NCI-H187 (cell line): Measurements from ENCODE around the gene ZNRF4.
"Not testable (repeated sequence)": the region's sequence is repeated elsewhere in the genome, so short reads cannot be mapped to it uniquely, and the experiment has no call there.

Experiments used
- DNase-seq, 2 experiments: peaks; one replicate each; lab custom pipeline; 2025; lab: John Stamatoyannopoulos, UW

Gene ZNRF4, protein sequence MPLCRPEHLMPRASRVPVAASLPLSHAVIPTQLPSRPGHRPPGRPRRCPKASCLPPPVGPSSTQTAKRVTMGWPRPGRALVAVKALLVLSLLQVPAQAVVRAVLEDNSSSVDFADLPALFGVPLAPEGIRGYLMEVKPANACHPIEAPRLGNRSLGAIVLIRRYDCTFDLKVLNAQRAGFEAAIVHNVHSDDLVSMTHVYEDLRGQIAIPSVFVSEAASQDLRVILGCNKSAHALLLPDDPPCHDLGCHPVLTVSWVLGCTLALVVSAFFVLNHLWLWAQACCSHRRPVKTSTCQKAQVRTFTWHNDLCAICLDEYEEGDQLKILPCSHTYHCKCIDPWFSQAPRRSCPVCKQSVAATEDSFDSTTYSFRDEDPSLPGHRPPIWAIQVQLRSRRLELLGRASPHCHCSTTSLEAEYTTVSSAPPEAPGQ

DNA sequence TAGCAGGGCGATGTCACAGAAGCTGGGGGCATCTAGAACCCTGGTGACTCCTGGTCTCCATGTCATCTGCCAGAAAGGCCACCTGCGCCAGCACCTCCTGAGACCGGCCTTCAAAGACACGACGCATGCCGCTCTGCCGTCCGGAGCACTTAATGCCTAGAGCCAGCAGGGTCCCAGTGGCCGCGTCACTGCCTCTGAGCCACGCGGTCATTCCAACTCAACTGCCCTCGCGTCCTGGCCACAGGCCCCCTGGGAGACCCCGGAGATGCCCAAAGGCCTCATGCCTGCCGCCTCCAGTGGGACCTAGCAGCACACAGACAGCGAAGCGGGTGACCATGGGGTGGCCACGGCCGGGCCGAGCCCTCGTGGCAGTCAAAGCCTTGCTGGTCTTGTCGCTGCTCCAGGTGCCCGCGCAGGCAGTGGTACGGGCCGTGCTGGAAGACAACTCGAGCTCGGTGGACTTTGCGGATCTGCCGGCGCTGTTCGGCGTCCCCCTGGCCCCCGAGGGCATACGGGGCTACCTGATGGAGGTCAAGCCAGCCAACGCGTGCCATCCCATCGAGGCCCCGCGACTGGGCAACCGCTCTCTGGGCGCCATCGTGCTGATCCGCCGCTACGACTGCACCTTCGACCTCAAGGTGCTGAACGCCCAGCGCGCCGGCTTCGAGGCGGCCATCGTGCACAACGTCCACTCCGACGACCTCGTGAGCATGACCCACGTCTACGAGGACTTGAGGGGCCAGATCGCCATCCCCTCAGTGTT is at the start of gene ZNRF4:
TSS of gene ZNRF4 (plus strand) at position 51 of the 763 bp plus-strand sequence. CDS start at position 126, 75 bp downstream.
- no peak for DNase-seq

DNA sequence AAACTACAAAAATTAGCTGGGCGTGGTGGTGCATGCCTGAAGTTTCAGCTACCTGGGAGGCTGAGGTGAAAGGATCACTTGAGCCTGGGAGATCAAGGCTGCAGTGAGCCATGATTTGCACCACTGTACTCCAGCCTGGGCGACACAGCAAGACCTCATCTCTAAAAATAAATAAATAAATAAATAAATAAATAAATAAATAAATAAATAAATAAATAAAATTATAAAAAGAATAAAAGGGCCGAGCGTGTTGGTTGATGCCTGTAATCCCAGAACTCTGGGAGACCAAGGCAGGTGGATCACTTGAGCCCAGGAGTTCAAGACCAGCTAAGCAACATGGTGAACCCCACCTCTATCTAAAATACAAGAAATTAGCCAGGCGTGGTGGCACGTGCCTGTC is 49.0 kb upstream of the ZNRF4 start:
- not testable (repeated sequence) for DNase-seq

DNA sequence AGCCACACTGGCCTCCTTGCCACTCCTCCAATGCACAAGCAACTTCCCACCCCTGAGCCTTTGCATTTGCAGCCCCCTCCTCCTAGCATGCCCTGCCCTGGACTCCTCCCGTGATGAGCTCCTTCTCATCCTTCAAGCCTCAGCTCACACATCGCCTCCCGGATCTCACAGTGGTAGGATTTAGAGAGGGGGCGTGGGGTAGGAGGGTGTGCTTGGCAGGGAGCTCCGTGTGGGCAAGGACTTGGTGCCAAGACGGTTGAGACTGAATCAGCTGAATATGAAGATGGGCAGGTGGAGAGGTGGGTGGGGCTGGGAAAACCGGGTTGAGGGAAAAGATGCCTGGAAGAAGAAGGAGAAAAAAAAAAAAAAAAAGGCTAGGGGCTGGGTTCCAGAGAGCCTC is 48.4 kb upstream of the ZNRF4 start:
- DNase-seq, result no peak

DNA sequence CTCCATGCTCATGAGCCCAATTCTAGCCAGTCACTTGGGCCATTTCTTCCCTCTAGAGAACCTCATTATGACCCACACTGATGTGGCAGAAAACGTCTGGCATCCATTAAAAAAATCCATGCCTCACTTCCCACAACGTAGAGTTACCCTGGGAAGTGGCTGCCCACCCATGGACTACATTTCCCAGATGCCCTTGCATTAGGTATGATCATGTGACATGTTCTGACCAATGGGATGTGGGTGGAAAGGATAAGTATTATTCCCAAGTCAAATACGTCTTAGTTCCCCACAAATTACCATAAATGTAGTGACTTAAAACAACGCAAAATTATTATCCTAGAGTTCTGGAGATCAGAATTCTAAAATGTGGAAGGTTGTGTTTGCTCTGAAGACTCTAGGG is 47.9 kb upstream of the ZNRF4 start:
- no peak for DNase-seq

DNA sequence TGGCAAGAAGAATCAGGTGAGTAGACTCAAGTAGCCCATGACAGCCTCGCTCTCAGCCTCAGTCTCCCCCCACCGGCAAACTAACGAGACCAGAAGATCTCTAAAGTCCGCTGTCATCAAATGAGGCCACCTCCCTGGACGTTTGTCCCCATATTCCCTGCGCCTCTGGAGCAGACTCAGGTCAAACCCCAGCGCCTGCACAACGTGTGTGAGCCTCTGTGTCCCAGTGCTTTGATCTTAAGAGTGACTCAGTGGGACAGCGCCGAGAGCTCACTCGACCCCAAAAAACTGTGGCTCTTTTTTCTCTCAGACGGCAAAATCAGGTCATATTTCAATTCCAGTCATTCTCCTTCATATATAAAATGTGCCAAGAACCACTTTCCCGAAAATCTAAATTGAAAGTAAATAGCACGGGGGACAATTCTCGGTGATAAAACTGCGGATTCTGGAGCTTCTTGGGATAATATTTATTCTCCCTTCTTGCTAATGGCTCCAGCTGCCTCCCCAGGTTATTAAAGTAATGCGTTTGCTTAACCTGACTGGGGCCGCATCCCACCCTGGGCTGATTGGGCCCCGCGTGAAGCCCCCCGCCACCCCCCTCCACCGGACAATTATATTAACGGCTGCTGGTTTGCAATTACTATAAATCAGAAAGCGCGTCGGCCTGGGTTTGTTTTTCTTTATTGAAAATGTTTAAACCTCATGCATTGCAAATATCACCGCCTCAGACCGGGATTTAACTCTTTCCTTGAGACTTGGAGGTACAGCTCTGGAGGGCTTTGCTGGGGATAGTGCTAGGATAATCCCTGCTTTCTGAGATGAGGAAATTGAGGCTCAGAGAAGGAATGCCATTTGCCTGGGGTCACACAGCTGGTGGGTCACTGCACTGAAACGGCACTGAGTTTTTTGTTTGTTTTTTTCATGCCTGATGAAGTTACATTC is 37.5 kb upstream of the ZNRF4 start:
- no peak for DNase-seq

DNA sequence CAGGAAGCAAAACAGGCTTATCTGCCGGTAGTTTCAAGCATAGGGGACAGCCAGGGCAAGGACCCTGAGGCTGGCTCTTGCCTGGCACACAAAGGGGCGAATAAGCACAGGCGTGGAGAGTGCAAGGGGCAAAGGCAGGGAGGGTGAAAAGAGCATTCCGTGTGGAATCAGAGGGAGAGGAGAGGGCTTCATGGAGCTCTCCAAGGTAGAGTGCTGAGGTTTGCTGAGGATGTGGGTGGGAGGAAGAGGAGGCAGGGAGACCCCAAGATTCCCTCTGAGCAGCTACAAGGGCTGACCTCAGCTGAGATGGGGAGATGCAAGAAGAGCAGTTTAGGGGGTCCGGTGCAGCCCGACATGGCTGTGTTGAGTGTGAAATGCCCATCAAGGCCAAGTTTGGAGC is 36.5 kb upstream of the ZNRF4 start:
- DNase-seq, result no peak

DNA sequence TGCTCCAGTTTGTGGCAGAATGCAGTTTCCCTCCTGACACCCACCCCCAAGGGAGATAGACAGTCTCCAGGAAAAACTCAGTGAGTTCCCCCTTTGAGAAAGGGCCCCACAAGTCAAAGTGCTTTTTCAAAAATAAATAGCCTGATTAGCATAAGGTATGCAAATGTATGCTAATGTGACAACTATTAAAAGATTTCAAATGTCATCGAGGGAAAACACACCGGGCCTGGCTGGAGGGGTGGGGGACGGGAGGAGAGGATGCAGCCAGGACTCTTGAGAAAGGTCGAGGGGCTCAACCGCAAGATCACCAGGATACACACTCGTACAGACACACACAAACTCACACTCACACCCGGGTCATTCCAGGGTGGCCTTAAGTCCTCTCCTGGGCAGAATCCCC is 34.3 kb upstream of the ZNRF4 start:
- no peak for DNase-seq

DNA sequence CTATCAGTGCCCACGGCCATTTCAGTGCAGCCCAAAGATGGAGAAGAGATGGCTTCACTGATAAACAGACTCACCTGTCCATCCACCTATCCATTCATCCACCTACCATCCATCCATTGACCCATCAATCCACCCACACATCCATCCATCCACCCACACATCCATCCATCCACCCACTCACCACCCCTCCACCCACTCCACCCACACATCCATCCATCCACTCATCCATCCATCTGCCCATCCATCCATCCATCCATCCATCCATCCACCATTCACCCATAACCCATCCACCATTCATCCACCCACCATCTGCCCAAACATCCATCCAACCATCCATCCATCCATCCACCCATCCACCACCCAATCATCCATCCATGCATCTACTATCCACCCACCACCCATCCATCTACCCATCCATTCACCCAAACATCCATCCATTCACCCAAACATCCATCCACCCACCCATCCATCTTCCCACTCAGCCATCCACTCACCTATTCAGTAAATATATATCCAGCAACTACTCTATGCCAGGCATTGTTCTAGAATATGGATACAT is 31.6 kb upstream of the ZNRF4 start:
- DNase-seq, result no peak

DNA sequence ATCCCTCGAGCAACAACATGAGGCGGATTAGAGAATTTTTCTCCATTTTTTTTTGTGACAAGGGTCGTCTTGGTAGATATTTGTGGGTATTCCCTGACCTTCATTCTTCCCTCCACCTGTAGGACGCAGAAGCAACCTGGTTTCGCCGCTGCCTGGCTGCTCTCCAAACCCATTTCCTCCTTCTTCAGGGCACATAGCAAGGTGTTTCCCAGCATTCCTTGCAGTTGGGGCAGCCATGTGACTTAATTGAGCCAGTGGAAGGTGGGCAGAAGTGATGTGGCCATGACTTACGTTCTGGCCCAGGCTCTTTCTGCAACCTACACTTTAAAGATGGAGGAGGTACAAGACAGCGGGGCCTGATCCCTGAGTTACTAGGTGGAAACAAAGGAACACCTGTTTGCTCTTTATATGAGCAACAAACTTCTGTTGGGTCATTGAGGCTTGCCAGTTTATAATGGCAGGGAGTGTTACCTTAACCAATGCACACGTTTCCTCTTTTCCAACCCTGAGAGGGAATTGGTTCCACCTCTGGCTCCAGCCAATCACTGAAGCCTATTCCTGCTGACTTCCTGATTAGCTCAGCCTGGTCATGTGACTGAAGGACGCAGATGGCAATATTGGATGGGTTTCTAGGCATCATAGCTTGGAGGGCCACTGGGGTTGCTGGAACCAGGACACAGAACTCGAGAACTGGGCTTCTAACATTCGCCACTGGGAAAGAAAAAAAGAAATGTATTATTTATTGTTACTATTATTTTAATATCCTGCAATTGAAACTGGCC is 30.8 kb upstream of the ZNRF4 start:
- DNase-seq, result no peak

DNA sequence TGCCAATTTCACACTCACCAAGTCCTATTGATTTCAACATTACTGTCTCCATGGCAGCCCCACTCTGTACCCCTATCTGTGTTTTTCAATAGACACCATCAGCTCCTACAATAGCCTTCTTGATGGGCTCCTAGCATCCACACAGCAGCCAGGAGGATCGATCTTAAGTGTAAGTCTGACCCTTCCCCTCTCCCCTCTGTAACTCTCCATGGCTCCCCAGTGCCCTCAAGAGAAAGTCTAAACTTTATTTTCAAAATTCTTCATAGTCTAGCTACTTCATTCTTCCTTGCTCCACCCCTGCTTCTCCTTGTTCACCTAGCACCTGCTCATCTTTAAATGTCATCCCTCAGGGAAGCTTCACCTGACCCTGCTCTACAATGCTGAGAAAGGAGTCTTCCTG is 30.0 kb upstream of the ZNRF4 start:
- no peak for DNase-seq

DNA sequence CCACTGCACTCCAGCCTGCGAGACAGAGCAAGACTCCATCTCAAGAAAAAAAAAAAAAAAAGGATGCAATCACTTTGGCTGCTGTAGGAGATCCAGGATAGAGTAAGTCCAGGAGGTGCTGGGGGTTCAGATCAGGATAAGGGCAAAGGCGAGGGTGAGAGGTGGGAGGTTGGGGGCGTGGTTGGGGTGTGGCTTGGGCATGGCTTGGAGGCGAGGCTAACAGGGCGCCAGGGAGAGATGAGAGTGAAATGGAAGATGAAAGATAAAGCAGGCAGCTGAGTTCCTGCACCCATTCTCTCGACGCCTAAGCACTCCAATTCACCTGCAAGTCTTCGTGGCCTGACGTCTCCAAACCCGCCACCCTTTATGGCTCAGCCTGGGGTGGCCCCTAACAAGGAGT is 25.0 kb upstream of the ZNRF4 start:
- no peak for DNase-seq

DNA sequence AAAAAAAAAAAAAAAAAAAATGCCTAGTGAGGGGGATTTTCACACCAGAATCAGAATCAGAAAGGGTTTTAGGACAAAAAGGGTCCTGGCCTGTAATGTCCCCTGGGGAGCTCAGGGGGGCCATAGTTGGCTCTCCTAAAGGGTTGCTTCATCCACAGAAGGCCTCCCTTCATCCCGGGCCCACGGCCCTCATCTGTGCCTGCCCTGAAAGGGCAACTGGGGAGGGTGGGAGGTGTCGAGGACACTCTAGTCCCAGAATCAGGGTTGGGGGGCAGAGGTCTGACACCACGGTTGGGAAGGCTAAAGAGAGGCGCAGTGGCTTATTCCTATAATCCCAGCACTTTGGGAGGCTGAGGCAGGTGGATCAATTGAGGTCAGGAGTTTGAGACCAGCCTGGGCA is 22.5 kb upstream of the ZNRF4 start:
- no peak for DNase-seq

DNA sequence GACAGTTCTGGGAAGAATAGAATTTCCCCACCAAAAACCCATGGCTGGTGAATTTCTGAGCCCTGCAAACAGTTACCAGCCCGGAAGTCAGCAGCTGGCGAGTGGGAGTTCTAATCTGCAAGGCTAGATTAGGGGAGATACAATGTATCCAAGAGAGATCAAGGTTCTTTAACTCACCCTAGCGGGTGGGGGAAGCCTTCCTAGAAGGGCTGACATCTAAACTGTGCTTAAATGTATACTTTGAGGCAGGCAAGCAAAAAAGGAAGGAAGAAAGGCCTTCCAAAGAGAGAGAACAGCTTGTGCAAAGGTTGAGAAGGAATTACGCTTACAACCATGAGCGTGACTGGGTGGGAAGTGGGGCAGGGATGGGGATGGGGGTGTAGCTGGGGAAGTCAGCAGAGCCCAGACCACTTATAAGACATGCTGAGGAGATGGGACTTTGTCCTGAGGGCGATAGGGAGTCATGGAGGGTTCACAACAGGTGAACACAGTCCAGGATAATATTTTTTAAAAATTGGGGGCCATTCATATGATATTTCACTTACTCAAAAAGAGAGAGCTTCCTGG is 20.8 kb upstream of the ZNRF4 start:
- no peak for DNase-seq

DNA sequence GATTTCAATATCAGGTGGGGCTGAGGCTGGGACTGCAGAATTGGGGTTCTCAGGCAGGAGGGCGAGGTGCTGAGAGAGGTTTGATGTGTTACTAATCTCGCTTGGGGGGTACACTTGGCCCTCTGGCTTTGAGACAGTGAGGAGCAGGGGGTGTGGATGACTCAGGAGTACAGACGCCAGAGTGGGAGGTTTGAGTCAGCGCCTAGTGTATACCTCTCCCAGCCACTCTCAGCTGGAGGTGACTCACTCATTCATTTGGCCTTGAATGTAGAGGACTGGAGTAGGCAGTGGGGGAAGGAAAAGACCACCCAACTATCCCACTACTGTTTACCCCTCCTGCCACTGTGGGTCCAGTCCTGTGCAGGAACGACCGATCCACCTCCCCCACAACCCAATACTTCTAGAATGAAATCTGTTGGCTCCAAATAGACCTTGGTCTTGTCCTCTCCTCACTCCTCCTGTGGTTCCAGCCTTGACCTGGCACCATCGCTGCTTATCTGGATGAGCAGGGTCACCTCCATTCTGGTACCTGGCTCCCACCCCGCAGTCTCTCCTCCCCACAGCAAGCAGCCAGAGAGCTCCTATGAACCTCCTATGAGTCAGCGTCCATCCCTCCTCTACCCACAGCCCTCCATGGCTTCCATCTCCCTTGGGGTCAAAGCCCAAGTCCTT is 20.1 kb upstream of the ZNRF4 start:
- no peak for DNase-seq

DNA sequence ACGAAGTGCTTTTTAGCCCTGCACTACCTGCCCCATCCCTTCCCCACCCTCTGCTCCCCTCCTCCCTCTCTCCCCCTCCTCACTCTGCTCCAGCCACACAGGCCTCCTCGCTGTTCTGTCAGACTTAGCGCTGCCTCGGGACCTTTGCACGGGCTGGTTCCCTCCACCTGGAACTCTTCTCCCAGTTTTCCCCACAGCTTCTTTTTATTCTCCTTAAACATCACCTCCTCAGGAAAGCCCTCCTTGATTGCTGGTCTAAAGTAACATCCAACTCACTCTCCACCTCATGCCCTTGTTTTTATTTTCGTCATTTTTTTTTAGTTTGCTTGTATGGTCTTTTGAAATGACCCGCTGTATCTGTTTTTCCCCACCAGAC is 19.6 kb upstream of the ZNRF4 start:
- DNase-seq, result no peak

DNA sequence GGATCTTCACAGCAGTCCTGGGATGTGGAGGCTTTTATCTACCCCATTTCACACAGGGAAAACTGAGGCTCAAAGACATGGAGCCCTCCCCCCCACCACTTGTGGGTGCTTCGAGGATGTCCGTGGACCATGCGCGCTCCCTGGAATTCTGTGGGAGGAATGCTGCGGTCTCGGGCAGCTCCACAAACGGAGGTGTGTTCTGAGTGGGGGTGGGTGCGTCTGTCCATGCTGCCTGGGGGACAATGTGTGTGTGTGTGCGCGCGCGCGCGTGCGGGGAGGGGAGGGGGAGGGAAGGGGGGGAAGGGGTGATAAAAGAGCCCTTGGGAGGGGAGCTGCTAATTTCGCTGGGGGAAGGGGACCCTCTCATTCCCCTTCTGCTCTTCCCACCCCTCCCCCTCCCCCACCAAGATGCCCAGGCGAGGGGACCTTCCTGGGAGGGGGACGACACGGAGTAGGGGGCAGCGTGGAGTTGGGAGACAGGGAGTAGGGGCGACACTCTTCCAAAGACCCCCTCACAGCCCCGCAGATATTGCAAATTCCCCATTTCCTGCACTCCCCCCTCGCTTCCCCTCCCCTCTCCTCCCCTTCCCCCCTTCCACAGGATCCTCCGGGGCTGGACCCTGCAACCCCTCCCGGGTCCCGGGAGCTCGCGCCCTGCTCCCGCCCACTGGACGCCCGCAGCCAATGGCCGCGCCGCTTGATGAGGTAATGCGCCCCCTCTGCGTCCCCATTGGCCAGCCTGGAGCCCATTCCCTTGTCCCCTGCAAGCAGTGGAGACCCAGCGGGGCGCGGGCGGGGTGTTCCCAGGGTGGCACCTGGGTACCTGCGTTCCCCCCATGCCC is 18.9 kb upstream of the ZNRF4 start:
- DNase-seq, result no peak

DNA sequence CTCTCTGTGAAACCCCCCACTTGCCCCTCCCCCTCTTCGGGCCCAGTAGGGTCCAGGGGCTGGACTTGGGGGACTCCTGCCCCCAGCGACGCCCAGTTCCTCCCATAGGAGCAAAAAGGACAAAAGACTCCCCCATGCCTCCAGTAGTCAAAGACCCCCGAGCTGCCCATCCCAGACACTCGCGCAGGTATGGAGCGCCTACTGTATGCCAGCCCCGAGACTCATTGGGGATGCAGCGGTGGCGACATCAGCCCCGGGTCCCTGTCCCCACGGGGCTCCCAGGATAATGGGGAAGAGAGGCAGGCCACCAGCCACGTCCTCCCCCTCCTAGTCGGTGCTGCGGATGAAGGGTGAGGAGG is 18.3 kb upstream of the ZNRF4 start:
- DNase-seq, result no peak

DNA sequence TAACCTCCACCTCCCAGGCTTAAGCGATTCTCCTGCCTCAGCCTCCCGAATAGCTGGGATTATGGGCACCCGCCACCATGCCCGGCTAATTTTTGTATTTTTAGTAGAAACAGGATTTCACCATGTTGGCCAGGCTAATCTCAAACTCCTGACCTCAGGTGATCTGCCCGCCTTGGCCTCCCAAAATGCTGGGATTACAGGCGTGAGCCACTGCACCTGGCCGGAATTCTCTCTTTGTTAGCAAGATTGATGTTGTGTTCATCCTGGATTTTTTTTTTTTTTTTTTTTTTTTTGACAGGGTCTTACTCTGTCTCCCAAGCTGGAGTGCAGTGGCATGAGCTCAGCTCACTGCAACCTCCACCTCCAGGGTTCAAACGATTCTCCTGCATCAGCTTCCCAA is 16.5 kb upstream of the ZNRF4 start:
- not testable (repeated sequence) for DNase-seq

DNA sequence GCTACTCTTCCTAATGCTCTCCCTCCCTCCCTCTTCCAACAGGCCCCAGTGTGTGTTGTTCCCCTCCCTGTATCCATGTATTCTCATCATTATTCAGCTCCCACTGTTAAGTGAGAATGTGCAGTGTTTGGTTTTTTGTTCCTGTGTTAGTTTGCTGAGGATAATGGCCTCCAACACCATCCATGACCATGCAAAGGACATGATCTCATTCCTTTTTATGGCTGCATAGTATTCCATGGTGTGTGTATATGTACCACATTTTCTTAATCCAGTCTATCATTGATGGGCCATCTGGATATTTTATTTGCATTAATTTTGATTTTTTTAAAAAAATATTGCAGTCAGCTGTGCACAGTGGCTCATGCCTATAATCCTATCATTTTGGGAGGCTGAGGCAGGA is 15.8 kb upstream of the ZNRF4 start:
- DNase-seq, result no peak
